ENCODE data around the gene OR10K2.
"Not testable (repeated sequence)": the region's sequence is repeated elsewhere in the genome, so short reads cannot be mapped to it uniquely, and the experiment has no call there.

OR10K2 gene

GRCh38 chr1:158426137-158426536 is at the start of gene OR10K2:
Gene OR10K2 (minus strand): TSS chr1:158426237. CDS start chr1:158420866, 5,371 bp downstream.
- DNase-seq (ENCODE audit: low read depth in 2 of 2) = no peak

GRCh38 chr1:158471920-158472319 is 45.9 kb upstream of the OR10K2 start, which contains the start of gene OR10R2:
Gene OR10R2 (plus strand): TSS chr1:158472220. CDS start chr1:158472326, 106 bp downstream.
- no peak for DNase-seq (ENCODE audit: low read depth in 2 of 2)

- DNase-seq (ENCODE audit: low read depth in 2 of 2) = no peak
These were observed 35.5 kb upstream of the OR10K2 start, which contains the start of gene OR10K1 for GRCh38 chr1:158461534-158461933. Gene OR10K1 (plus strand): TSS chr1:158461834. CDS start chr1:158465562, 3,728 bp downstream.

- no peak for DNase-seq (ENCODE audit: low read depth in 2 of 2)
These were observed 32.2 kb upstream of the OR10K2 start for GRCh38 chr1:158458263-158458662.

GRCh38 chr1:158457246-158457645 is 31.2 kb upstream of the OR10K2 start:
- DNase-seq (ENCODE audit: low read depth in 2 of 2) = no peak

- DNase-seq (ENCODE audit: low read depth in 2 of 2) = no peak
These were observed 28.5 kb upstream of the OR10K2 start for GRCh38 chr1:158454537-158454936.

GRCh38 chr1:158445376-158445775 is 19.3 kb upstream of the OR10K2 start:
- no peak for DNase-seq (ENCODE audit: low read depth in 2 of 2)

- no peak for DNase-seq (ENCODE audit: low read depth in 2 of 2)
These were observed 8.7 kb upstream of the OR10K2 start for GRCh38 chr1:158434741-158435140.

- not testable (repeated sequence) for DNase-seq (ENCODE audit: low read depth in 2 of 2)
These were observed 4.1 kb upstream of the OR10K2 start for GRCh38 chr1:158430163-158430562.

- no peak for DNase-seq (ENCODE audit: low read depth in 2 of 2)
These were observed 1.0 kb downstream of the OR10K2 start for GRCh38 chr1:158425027-158425426.

- DNase-seq (ENCODE audit: low read depth in 2 of 2) = no peak
These were observed 3.8 kb downstream of the OR10K2 start for GRCh38 chr1:158422212-158422611.

GRCh38 chr1:158417586-158417985 is 8.5 kb downstream of the OR10K2 start:
- DNase-seq (ENCODE audit: low read depth in 2 of 2) = no peak

GRCh38 chr1:158414651-158415345 is 11.2 kb downstream of the OR10K2 start:
- DNase-seq (ENCODE audit: low read depth in 2 of 2) = no peak

- no peak for DNase-seq (ENCODE audit: low read depth in 2 of 2)
These were observed 18.9 kb downstream of the OR10K2 start for GRCh38 chr1:158407092-158407491.

GRCh38 chr1:158400871-158401270 is 25.2 kb downstream of the OR10K2 start:
- DNase-seq (ENCODE audit: low read depth in 2 of 2) = no peak

- no peak for DNase-seq (ENCODE audit: low read depth in 2 of 2)
These were observed 27.1 kb downstream of the OR10K2 start, which contains the start of gene OR10T2 for GRCh38 chr1:158398818-158399514. Gene OR10T2 (minus strand): TSS chr1:158399466. CDS start chr1:158399466, 0 bp downstream.

GRCh38 chr1:158396646-158397045 is 29.4 kb downstream of the OR10K2 start:
- DNase-seq (ENCODE audit: low read depth in 2 of 2) = no peak

GRCh38 chr1:158393476-158393875 is 32.6 kb downstream of the OR10K2 start:
- DNase-seq (ENCODE audit: low read depth in 2 of 2) = no peak

- DNase-seq (ENCODE audit: low read depth in 2 of 2) = no peak
These were observed 34.9 kb downstream of the OR10K2 start for GRCh38 chr1:158391099-158391498.

GRCh38 chr1:158390331-158390730 is 35.7 kb downstream of the OR10K2 start:
- no peak for DNase-seq (ENCODE audit: low read depth in 2 of 2)

GRCh38 chr1:158374860-158375259 is 51.2 kb downstream of the OR10K2 start:
- DNase-seq (ENCODE audit: low read depth in 2 of 2) = no peak

GRCh38 chr1:158374101-158374500 is 51.9 kb downstream of the OR10K2 start:
- not testable (repeated sequence) for DNase-seq (ENCODE audit: low read depth in 2 of 2)

Measured in fibroblast of skin of left biceps (primary cell).